ENCODE data around the gene AMPD3. TPM values are rescaled to one million over a fixed set of nuclear protein-coding genes. Genes with fewer than 3 reads are reported as not detected.

Gene AMPD3
- total and polyA plus RNA-seq, 12 donors: 0.59 to 8.7 (median 2.4) TPM

DNA sequence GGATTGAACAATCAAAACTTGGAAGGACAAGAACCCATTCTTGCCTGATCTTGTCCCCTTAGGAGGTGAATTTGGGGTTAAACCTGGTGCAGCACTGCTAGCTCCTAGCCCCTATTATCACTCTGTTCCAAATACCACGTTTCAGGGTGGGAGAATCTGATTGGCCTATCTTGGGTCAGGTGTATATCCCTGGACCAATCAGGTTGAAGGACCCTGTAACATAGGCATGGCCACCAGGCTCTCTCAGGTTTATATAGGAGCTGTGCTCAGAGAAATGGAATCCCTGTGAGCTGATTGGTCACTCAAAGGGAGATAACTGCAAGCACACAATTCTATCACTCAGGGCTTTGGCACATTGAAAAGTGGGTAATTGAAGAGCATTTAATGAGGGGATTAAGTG, 26.6 kb upstream of the AMPD3 start:
- H3K4me1 ChIP-seq: no peaks in the 10 kb centered on the region
- DNase-seq (no peak), ATAC-seq (no peak)
- H3K27me3 ChIP-seq: peaks cover 0 to 20% (median 5%) of the 10 kb centered on the region in 7 donors
- H3K36me3 ChIP-seq: no peaks in the 10 kb centered on the region
- intact Hi-C loops (cut with DNase I): no loop called here
- no peak overlapping the region for H3K4me3 ChIP-seq
- no peak for TF ChIP-seq CTCF (IDR thresholded peaks at IDR 0.05)
- 48 to 53% methylated on average over 1 of the region's 1 CpG for WGBS, 2 donors
- peaks cover 0 to 20% (median 3%) of the 10 kb centered on the region in 11 donors for H3K9me3 ChIP-seq
- H3K27ac ChIP-seq: no peak overlapping the region

- no peaks in the 10 kb centered on the region for H3K36me3 ChIP-seq
- ATAC-seq: no peak
Measured at GRCh38 chr11:10429526-10429925, 25.5 kb upstream of the AMPD3 start.

GRCh38 chr11:10432493-10432892, 22.6 kb upstream of the AMPD3 start:
- 41 to 69% methylated on average over 1 of the region's 1 CpG for WGBS, 2 donors
- TF ChIP-seq CTCF (IDR thresholded peaks at IDR 0.05): no peak
- H3K4me1 ChIP-seq: peaks cover 0 to 22% (median 0%) of the 10 kb centered on the region in 9 donors
- H3K9me3 ChIP-seq: peaks cover 0 to 24% (median 3%) of the 10 kb centered on the region in 11 donors
- H3K27ac ChIP-seq: no peak overlapping the region
- no peak overlapping the region for H3K4me3 ChIP-seq
- intact Hi-C loops (cut with DNase I): no loop called here
- no peaks in the 10 kb centered on the region for H3K36me3 ChIP-seq
- no peak for ATAC-seq
- H3K27me3 ChIP-seq: peaks cover 0 to 4% (median 0%) of the 10 kb centered on the region in 7 donors
- DNase-seq: no peak

More at GRCh38 chr11:10429526-10429925, 25.5 kb upstream of the AMPD3 start:
- intact Hi-C loops (cut with DNase I): no loop called here
- H3K27me3 ChIP-seq: peaks cover 0 to 20% (median 5%) of the 10 kb centered on the region in 7 donors
- peaks cover 0 to 20% (median 3%) of the 10 kb centered on the region in 11 donors for H3K9me3 ChIP-seq
- H3K27ac ChIP-seq: no peak overlapping the region
- H3K4me1 ChIP-seq: no peaks in the 10 kb centered on the region
- H3K4me3 ChIP-seq: no peak overlapping the region
- WGBS, 2 donors: 87 to 92% methylated on average over 2 of the region's 2 CpGs
- TF ChIP-seq CTCF (IDR thresholded peaks at IDR 0.05): no peak
- no peak for DNase-seq

DNA sequence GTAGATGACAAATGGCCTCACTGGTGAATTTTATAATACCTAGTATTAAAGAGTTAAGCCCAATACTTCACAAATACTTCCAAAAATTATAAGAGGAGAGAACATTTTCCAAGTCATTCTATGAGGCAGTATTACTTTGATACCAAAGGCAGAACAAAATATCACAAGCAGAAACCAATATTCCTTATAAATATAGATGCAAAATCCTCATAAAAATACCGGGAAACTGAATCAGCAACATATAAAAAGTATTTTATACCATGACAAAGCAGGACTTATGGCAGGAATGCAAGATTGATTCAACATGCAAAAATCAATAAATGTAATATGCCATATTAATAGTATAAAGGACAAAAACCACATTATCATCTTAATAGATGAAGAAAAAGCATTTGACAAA, 22.1 kb upstream of the AMPD3 start:
- H3K4me3 ChIP-seq: no peak overlapping the region
- no peak overlapping the region for H3K27ac ChIP-seq
- ATAC-seq (no peak), DNase-seq (no peak)
- intact Hi-C loops (cut with DNase I): no loop called here
- H3K4me1 ChIP-seq: peaks cover 0 to 22% (median 0%) of the 10 kb centered on the region in 9 donors
- no peak for TF ChIP-seq CTCF (IDR thresholded peaks at IDR 0.05)
- peaks cover 0 to 2% (median 0%) of the 10 kb centered on the region in 7 donors for H3K27me3 ChIP-seq
- WGBS, 2 donors: 78 to 79% methylated on average over 1 of the region's 1 CpG
- H3K36me3 ChIP-seq: no peaks in the 10 kb centered on the region
- peaks cover 0 to 24% (median 3%) of the 10 kb centered on the region in 11 donors for H3K9me3 ChIP-seq
